Loucy (cell line): ENCODE measurements around the gene PLS1.

Experiments used
- H2AFZ ChIP-seq: fragments of 200-600 bp; sonication (generic); 2 replicates; pipeline ENCODE4 v1.6.0; 2016; ENCODE audit warnings: antibody characterized with exemption, mild to moderate bottlenecking, low read length, moderate library complexity
- H3F3A ChIP-seq: fragments of 200-600 bp; 2 replicates; pipeline ENCODE4 v1.6.0; 2016; ENCODE audit warnings: antibody characterized with exemption, low read depth, mild to moderate bottlenecking
- H3K27me3 ChIP-seq: fragments of 200-600 bp; sonication (generic); 2 replicates; pipeline ENCODE4 v1.6.1; 2014; ENCODE audit warnings: low read length, mild to moderate bottlenecking; ENCODE audit not compliant: insufficient read depth, poor library complexity, severe bottlenecking
- H3K36me3 ChIP-seq: fragments of 200-600 bp; sonication (generic); 2 replicates; pipeline ENCODE4 v1.6.1; 2016; ENCODE audit warnings: low read length; ENCODE audit not compliant: insufficient read depth
- H3K4me1 ChIP-seq: fragments of 200-600 bp; sonication (generic); 2 replicates; pipeline ENCODE4 v1.5.1; 2014; ENCODE audit warnings: low read length, mild to moderate bottlenecking; ENCODE audit not compliant: insufficient read depth, poor library complexity, severe bottlenecking
- H3K4me2 ChIP-seq: fragments of 200-600 bp; sonication (generic); 2 replicates; pipeline ENCODE4 v1.6.0; 2014; ENCODE audit warnings: antibody characterized with exemption, low read length, low read depth, mild to moderate bottlenecking; ENCODE audit not compliant: poor library complexity, severe bottlenecking
- H3K4me3 ChIP-seq: fragments of 200-600 bp; sonication (generic); 2 replicates; pipeline ENCODE4 v1.5.1; 2014; ENCODE audit warnings: low read length, mild to moderate bottlenecking, mixed read lengths; ENCODE audit not compliant: poor library complexity, severe bottlenecking
- H3K79me2 ChIP-seq: fragments of 200-600 bp; sonication (generic); 2 replicates; pipeline ENCODE4 v1.6.1; 2014; ENCODE audit warnings: low read length; ENCODE audit not compliant: insufficient read depth
- H3K9ac ChIP-seq: fragments of 200-600 bp; sonication (generic); 2 replicates; pipeline ENCODE4 v1.6.0; 2014; ENCODE audit warnings: mild to moderate bottlenecking, low read depth, low read length, moderate library complexity; ENCODE audit not compliant: poor library complexity, severe bottlenecking
- H3K9me2 ChIP-seq: fragments of 200-600 bp; sonication (generic); replicated peaks from 2 replicates; pipeline ENCODE4 v1.6.1; 2016; ENCODE audit warnings: low read depth, low read length, mixed read lengths
- H3K9me3 ChIP-seq: fragments of 200-600 bp; sonication (generic); 2 replicates; pipeline ENCODE4 v1.6.1; 2014; ENCODE audit warnings: mild to moderate bottlenecking, antibody characterized with exemption, low read length, low read depth; ENCODE audit not compliant: insufficient read depth
- H4K20me1 ChIP-seq: fragments of 200-600 bp; sonication (generic); 2 replicates; pipeline ENCODE4 v1.6.0; 2014; ENCODE audit warnings: antibody characterized with exemption, low read length, mild to moderate bottlenecking; ENCODE audit not compliant: insufficient read depth, poor library complexity, severe bottlenecking
- EZH2phosphoT487 ChIP-seq: fragments of 200-600 bp; IDR thresholded peaks from 2 replicates; pipeline ENCODE4 v1.6.1; 2018; ENCODE audit warnings: antibody characterized with exemption, mild to moderate bottlenecking, moderate library complexity, borderline replicate concordance
- TF ChIP-seq, protein P1 (sequence below): fragments of 200-600 bp; sonication (generic); conservative IDR thresholded peaks from 2 replicates; pipeline ENCODE4 v1.5.1; 2014; ENCODE audit warnings: mild to moderate bottlenecking, antibody characterized with exemption, low read length

The PLS1 gene

DNA sequence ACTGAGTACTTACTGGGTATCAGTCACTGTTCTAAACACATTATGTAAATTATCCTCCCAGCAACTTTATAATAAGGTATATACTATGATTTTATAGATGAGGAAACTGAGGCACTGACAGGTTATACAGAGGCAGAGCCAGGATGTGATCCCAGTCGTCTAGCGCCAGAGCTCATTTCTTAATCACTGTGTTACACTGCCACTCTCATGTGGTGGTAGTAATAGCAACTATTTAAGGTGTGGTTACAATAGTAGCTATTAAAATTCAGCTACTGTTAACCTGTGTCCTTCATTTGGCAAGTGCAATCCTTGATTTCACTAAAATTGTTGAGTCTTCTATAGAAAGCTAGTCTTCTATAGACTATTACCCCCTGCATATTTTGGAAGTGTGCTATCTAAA is 84.5 kb downstream of the PLS1 start:
- H3K4me3 ChIP-seq: no peak overlapping the region
- no peaks in the 10 kb centered on the region for H3K9me2 ChIP-seq
- H3K36me3 ChIP-seq: peaks cover 10% of the 10 kb centered on the region; the same call in 1 of the 2 replicates
- H4K20me1 ChIP-seq: no peaks in the 10 kb centered on the region
- H3K79me2 ChIP-seq: no peaks in the 10 kb centered on the region
- no peak overlapping the region for H2AFZ ChIP-seq
- H3K4me2 ChIP-seq: no peak overlapping the region
- no peaks in the 10 kb centered on the region for H3K27me3 ChIP-seq
- H3K9ac ChIP-seq: no peak overlapping the region
- H3F3A ChIP-seq: no peaks in the 10 kb centered on the region
- no peaks in the 10 kb centered on the region for H3K4me1 ChIP-seq
- TF ChIP-seq EZH2phosphoT487: no peak
- TF ChIP-seq, protein P1, sequence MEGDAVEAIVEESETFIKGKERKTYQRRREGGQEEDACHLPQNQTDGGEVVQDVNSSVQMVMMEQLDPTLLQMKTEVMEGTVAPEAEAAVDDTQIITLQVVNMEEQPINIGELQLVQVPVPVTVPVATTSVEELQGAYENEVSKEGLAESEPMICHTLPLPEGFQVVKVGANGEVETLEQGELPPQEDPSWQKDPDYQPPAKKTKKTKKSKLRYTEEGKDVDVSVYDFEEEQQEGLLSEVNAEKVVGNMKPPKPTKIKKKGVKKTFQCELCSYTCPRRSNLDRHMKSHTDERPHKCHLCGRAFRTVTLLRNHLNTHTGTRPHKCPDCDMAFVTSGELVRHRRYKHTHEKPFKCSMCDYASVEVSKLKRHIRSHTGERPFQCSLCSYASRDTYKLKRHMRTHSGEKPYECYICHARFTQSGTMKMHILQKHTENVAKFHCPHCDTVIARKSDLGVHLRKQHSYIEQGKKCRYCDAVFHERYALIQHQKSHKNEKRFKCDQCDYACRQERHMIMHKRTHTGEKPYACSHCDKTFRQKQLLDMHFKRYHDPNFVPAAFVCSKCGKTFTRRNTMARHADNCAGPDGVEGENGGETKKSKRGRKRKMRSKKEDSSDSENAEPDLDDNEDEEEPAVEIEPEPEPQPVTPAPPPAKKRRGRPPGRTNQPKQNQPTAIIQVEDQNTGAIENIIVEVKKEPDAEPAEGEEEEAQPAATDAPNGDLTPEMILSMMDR: peak; percentile 39
- no peaks in the 10 kb centered on the region for H3K9me3 ChIP-seq

DNA sequence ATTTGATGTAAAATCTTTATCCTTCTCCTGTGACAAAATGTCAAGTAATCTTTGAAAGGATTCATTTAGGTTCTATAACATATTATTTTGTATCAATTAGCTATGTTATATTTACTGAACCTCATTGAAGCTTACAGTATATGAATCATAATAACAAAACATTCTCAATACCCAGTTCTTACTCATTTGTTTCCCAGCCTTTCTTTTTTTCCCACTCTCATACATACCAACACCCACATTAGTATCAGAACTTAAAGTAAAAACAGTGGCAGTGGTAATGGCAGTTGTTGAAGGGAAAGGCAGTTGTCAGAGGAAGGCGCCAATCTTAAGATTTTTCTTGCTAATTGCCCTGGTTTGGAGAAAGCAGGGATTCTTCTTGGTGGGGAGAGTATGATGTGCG is 94.4 kb downstream of the PLS1 start:
- H3K27me3 ChIP-seq: no peaks in the 10 kb centered on the region
- H3K9me2 ChIP-seq: no peaks in the 10 kb centered on the region
- no peaks in the 10 kb centered on the region for H3K4me1 ChIP-seq
- H3K79me2 ChIP-seq: no peaks in the 10 kb centered on the region
- H3K36me3 ChIP-seq: peaks cover 23% of the 10 kb centered on the region; the same call in 1 of the 2 replicates
- no peaks in the 10 kb centered on the region for H3K9me3 ChIP-seq
- no peaks in the 10 kb centered on the region for H3F3A ChIP-seq
- no peak overlapping the region for H3K9ac ChIP-seq
- H2AFZ ChIP-seq: no peak overlapping the region
- no peak overlapping the region for H3K4me2 ChIP-seq
- H4K20me1 ChIP-seq: no peaks in the 10 kb centered on the region
- H3K4me3 ChIP-seq: no peak overlapping the region
- TF ChIP-seq EZH2phosphoT487: no peak
- TF ChIP-seq, protein P1: no peak

DNA sequence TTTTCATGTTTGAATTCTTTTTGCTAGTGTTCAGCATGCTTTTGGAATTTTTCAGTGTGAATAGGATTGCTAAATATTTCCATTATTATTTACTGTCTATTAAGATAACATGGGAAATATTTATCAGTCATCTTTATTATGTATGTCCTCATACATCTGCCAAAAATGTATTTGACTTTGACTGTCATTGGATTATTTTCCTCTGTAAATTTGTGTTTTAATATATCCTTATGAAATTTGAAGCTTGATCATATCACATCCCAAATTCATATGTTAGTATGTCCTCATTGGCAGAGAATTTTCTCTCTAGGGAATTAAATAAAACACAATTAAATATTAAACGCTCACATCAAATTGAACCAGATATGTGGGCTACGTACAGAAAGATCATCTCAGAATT is 95.3 kb downstream of the PLS1 start:
- no peaks in the 10 kb centered on the region for H3K79me2 ChIP-seq
- no peaks in the 10 kb centered on the region for H4K20me1 ChIP-seq
- H3F3A ChIP-seq: no peaks in the 10 kb centered on the region
- H2AFZ ChIP-seq: no peak overlapping the region
- no peaks in the 10 kb centered on the region for H3K9me3 ChIP-seq
- H3K4me2 ChIP-seq: no peak overlapping the region
- H3K9me2 ChIP-seq: no peaks in the 10 kb centered on the region
- H3K9ac ChIP-seq: no peak overlapping the region
- peaks cover 15% of the 10 kb centered on the region; the same call in 1 of the 2 replicates for H3K36me3 ChIP-seq
- no peak overlapping the region for H3K4me3 ChIP-seq
- no peaks in the 10 kb centered on the region for H3K27me3 ChIP-seq
- H3K4me1 ChIP-seq: no peaks in the 10 kb centered on the region
- TF ChIP-seq, protein P1: no peak
- TF ChIP-seq EZH2phosphoT487: no peak
